Measurements from ENCODE around the gene ALKBH5.

- TF ChIP-seq POLR2AphosphoS5 (IDR thresholded peaks at IDR 0.05) (no peak), CTCF (IDR thresholded peaks at IDR 0.05) (no peak)
Observed at GRCh38 chr17:18230288-18231141, 46.9 kb downstream of the ALKBH5 start.
